K562 (cell line): ENCODE results near the gene MAP4K1. TPM values are rescaled to one million over a fixed set of nuclear protein-coding genes. Genes with fewer than 3 reads are reported as not detected.

Experiments used
- KLF16 ChIP-seq: IDR thresholded peaks from 2 replicates; pipeline ENCODE4 v1.6.1; 2016; ENCODE audit warnings: antibody characterized with exemption
- LARP7 ChIP-seq: fragments of 450-650 bp; IDR thresholded peaks from 2 replicates; pipeline ENCODE4 v1.6.1; 2016
- PHF21A ChIP-seq: fragments of 450-650 bp; IDR thresholded peaks from 2 replicates; pipeline ENCODE4 v1.6.1; 2017; ENCODE audit warnings: low read depth, borderline replicate concordance
- RBM22 ChIP-seq: fragments of 200-400 bp; formaldehyde crosslinking; IDR thresholded peaks from 2 replicates; pipeline ENCODE4 v1.6.1; 2018; ENCODE audit warnings: low read length, low read depth; ENCODE audit not compliant: poor library complexity, severe bottlenecking
- SMC3 ChIP-seq: conservative IDR thresholded peaks from 2 replicates; pipeline ENCODE4 v1.6.1; 2011; ENCODE audit warnings: low read depth, low read length, improper control_type of control experiment; ENCODE audit not compliant: insufficient read depth
- STAT5A ChIP-seq: IDR thresholded peaks from 2 replicates; pipeline ENCODE4 v1.6.1; 2012; ENCODE audit warnings: low read length, inconsistent platforms, borderline replicate concordance
- ZNF41 ChIP-seq: fragments of 250-450 bp; sonication (Bioruptor Pico); conservative IDR thresholded peaks from 2 replicates; pipeline ENCODE4 v1.4.0; 2020; ENCODE audit warnings: mild to moderate bottlenecking
- polyA plus RNA-seq, 8 experiments: library from polyadenylated mRNA; depleted of rRNA in 4 of 8; stranded (reverse) in 5 of 8; unstranded in 3 of 8; fragments of >200 nt; fragmentation: Nextera tagmentation in 2 of 8; fragmentation: Illumina TruSeq in 1 of 8; extraction: Ambion mirVana in 2 of 8; extraction: Trizol in 1 of 8; gene quantifications; 2 replicates each; pipeline versions ENCODE4 v1.2.1 to v1.2.3, GENCODE V29; 2011 to 2014; ENCODE audit warnings: inconsistent platforms in 1 of 8, missing spikeins in 1 of 8
- total RNA-seq, 7 experiments: library from RNA; depleted of rRNA in 6 of 7; stranded (reverse); fragments of >200 nt in 6 of 7; fragmentation: Illumina TruSeq in 2 of 7; extraction: Trizol in 2 of 7; gene quantifications; 2 replicates each; pipeline versions ENCODE4 v1.2.1 to v1.2.3, GENCODE V29; 2011 to 2021; ENCODE audit warnings: low replicate concordance in 1 of 7
- TF ChIP-seq, protein P1 (sequence below), 2 experiments: fragments of 450-650 bp in 1 of 2; sonication (generic) in 1 of 2; formaldehyde crosslinking in 1 of 2; IDR thresholded peaks; 2 replicates each; pipeline versions ENCODE4 v1.7.1 to v1.9.0; 2016 to 2022; ENCODE audit warnings: inconsistent platforms in 1 of 2, mild to moderate bottlenecking in 1 of 2, missing genetic modification reagents in 1 of 2
- TF ChIP-seq, protein P2 (sequence below): sonication (generic); formaldehyde crosslinking; IDR thresholded peaks from 2 replicates; pipeline ENCODE4 v1.8.0; 2023; ENCODE audit warnings: mild to moderate bottlenecking, missing genetic modification reagents
- TF ChIP-seq, protein P3 (sequence below), 3 experiments: fragments of 200-800 bp in 1 of 3; sonication (Bioruptor generic) in 1 of 3; sonication (generic) in 1 of 3; formaldehyde crosslinking in 1 of 3; IDR thresholded peaks; 2 replicates each; pipeline versions ENCODE4 v1.6.1 to v1.8.0; 2016 to 2022; ENCODE audit warnings: mild to moderate bottlenecking in 2 of 3, missing compliant biosample characterization in 2 of 3, missing genetic modification characterization in 2 of 3, missing genetic modification reagents in 1 of 3
- TF ChIP-seq, protein P4 (sequence below), 2 experiments: fragments of 450-650 bp in 1 of 2; IDR thresholded peaks; 2 replicates each; pipeline ENCODE4 v1.6.1; 2011 to 2017; ENCODE audit warnings: low read depth in 2 of 2, antibody characterized with exemption in 1 of 2, borderline replicate concordance in 1 of 2, low read length in 1 of 2, mild to moderate bottlenecking in 1 of 2, mixed read lengths in 1 of 2; ENCODE audit not compliant: control insufficient read depth in 1 of 2

Gene MAP4K1
- total and polyA plus RNA-seq, 9 of the 15 experiments (the other 6 are each of a cell fraction or from before 2014, with no cell fraction given) = 0.14 to 3.2 (median 0.73) TPM; not detected in 1

DNA sequence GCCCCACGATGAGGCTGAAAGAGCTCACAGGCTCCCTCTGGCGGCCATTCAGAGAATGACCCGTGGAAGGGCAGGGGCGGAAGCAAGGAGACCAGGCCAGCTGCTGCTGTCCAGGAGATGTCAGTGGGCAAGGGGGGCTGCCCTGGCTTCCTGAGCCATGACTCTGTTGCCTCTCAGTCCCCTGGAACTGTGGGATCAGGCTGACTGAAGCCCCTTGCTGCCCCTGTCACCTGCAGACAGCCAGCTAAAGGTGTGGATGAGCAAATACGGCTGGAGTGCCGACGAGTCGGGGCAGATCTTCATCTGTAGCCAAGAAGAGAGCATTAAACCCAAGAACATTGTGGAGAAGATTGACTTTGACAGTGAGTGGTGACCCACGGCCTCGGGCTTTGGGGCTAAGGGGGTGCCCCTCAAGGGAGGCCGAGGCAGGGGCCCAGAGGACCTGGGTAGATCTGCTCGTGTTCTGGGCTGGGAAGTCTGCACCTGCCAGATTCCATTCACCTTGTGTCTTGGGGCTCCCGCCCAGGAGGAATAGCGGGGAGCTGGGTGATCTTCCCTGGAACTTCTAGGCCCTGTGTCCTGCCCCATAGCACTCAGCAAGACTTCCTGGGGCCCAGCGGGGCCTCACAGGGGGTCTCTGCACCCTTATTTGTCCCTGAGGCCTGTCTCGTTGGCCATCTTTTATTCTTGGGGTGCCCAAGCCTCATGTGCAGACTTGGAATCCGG is 17.2 kb upstream of the MAP4K1 start (continued):
- TF ChIP-seq, protein P1, sequence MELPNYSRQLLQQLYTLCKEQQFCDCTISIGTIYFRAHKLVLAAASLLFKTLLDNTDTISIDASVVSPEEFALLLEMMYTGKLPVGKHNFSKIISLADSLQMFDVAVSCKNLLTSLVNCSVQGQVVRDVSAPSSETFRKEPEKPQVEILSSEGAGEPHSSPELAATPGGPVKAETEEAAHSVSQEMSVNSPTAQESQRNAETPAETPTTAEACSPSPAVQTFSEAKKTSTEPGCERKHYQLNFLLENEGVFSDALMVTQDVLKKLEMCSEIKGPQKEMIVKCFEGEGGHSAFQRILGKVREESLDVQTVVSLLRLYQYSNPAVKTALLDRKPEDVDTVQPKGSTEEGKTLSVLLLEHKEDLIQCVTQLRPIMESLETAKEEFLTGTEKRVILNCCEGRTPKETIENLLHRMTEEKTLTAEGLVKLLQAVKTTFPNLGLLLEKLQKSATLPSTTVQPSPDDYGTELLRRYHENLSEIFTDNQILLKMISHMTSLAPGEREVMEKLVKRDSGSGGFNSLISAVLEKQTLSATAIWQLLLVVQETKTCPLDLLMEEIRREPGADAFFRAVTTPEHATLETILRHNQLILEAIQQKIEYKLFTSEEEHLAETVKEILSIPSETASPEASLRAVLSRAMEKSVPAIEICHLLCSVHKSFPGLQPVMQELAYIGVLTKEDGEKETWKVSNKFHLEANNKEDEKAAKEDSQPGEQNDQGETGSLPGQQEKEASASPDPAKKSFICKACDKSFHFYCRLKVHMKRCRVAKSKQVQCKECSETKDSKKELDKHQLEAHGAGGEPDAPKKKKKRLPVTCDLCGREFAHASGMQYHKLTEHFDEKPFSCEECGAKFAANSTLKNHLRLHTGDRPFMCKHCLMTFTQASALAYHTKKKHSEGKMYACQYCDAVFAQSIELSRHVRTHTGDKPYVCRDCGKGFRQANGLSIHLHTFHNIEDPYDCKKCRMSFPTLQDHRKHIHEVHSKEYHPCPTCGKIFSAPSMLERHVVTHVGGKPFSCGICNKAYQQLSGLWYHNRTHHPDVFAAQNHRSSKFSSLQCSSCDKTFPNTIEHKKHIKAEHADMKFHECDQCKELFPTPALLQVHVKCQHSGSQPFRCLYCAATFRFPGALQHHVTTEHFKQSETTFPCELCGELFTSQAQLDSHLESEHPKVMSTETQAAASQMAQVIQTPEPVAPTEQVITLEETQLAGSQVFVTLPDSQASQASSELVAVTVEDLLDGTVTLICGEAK (IDR thresholded peaks at IDR 0.05) = no peak
- TF ChIP-seq, protein P1 (CRISPR knock-in tag; IDR thresholded peaks at IDR 0.05) = no peak
- peak; percentile 37; the same call in 1 of the 2 replicates for TF ChIP-seq KLF16
- no peak for TF ChIP-seq STAT5A
- TF ChIP-seq RBM22 = no peak
- peak; percentile 92 for TF ChIP-seq SMC3
- TF ChIP-seq, protein P2, sequence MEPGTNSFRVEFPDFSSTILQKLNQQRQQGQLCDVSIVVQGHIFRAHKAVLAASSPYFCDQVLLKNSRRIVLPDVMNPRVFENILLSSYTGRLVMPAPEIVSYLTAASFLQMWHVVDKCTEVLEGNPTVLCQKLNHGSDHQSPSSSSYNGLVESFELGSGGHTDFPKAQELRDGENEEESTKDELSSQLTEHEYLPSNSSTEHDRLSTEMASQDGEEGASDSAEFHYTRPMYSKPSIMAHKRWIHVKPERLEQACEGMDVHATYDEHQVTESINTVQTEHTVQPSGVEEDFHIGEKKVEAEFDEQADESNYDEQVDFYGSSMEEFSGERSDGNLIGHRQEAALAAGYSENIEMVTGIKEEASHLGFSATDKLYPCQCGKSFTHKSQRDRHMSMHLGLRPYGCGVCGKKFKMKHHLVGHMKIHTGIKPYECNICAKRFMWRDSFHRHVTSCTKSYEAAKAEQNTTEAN (CRISPR knock-in tag) = no peak
- no peak for TF ChIP-seq PHF21A
- TF ChIP-seq, protein P3, sequence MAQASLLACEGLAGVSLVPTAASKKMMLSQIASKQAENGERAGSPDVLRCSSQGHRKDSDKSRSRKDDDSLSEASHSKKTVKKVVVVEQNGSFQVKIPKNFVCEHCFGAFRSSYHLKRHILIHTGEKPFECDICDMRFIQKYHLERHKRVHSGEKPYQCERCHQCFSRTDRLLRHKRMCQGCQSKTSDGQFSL (CRISPR knock-in tag; IDR thresholded peaks at IDR 0.05) = no peak
- TF ChIP-seq, protein P3 (tag; IDR thresholded peaks at IDR 0.05) = no peak
- no peak for TF ChIP-seq LARP7
- TF ChIP-seq, protein P4, sequence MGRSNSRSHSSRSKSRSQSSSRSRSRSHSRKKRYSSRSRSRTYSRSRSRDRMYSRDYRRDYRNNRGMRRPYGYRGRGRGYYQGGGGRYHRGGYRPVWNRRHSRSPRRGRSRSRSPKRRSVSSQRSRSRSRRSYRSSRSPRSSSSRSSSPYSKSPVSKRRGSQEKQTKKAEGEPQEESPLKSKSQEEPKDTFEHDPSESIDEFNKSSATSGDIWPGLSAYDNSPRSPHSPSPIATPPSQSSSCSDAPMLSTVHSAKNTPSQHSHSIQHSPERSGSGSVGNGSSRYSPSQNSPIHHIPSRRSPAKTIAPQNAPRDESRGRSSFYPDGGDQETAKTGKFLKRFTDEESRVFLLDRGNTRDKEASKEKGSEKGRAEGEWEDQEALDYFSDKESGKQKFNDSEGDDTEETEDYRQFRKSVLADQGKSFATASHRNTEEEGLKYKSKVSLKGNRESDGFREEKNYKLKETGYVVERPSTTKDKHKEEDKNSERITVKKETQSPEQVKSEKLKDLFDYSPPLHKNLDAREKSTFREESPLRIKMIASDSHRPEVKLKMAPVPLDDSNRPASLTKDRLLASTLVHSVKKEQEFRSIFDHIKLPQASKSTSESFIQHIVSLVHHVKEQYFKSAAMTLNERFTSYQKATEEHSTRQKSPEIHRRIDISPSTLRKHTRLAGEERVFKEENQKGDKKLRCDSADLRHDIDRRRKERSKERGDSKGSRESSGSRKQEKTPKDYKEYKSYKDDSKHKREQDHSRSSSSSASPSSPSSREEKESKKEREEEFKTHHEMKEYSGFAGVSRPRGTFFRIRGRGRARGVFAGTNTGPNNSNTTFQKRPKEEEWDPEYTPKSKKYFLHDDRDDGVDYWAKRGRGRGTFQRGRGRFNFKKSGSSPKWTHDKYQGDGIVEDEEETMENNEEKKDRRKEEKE (IDR thresholded peaks at IDR 0.05; ENCODE audit: borderline replicate concordance in 1 of 2, control insufficient read depth in 1 of 2, low read depth in 2 of 2, low read length in 1 of 2) = peak in 1 of 2 experiments; percentile 2; a peak in 1 of 4 replicates
- no peak for TF ChIP-seq ZNF41 (CRISPR knock-in tag)
